Transverse colon (tissue), 4 donors: ENCODE results near the gene CTR9. TPM values are rescaled to one million over a fixed set of nuclear protein-coding genes. Genes with fewer than 3 reads are reported as not detected.

Experiments used
- DNase-seq: peaks from one replicate; pipeline ENCODE4 v3.0.0-alpha.2; 2019
- H3K27ac ChIP-seq, 4 donors: fragments of 200-600 bp; sonication (generic); 2 replicates each; pipeline ENCODE4 v1.5.1; 2016 to 2018; ENCODE audit warnings: inconsistent platforms in 4 of 4
- H3K27me3 ChIP-seq: fragments of 200-600 bp; sonication (generic); 2 replicates; pipeline ENCODE4 v1.5.1; 2017; ENCODE audit warnings: inconsistent platforms
- H3K36me3 ChIP-seq, 4 donors: fragments of 200-600 bp; sonication (generic); 2 replicates each; pipeline ENCODE4 v1.5.1; 2017 to 2019; ENCODE audit warnings: inconsistent platforms in 4 of 4
- H3K4me1 ChIP-seq, 4 donors: fragments of 200-600 bp; sonication (generic); 2 replicates each; pipeline ENCODE4 v1.5.1; 2017 to 2020; ENCODE audit warnings: inconsistent platforms in 4 of 4
- H3K4me3 ChIP-seq, 4 donors: fragments of 200-600 bp; sonication (generic); 1 replicate in 1 of 4; 2 replicates in 3 of 4; pipeline versions ENCODE4 v1.5.1 to v1.6.1; 2017 to 2019; ENCODE audit warnings: inconsistent platforms in 4 of 4
- H3K9me3 ChIP-seq, 2 donors: fragments of 200-600 bp; sonication (generic); 2 replicates each; pipeline ENCODE4 v1.5.1; 2017 to 2019; ENCODE audit warnings: inconsistent platforms in 2 of 2
- CTCF ChIP-seq, 5 experiments: fragments of 200-600 bp in 3 of 5; fragments of 450-650 bp in 2 of 5; sonication (generic) in 3 of 5; IDR thresholded peaks; 1 replicate in 2 of 5; 2 replicates in 3 of 5; pipeline ENCODE4 v1.5.1; 2016 to 2017; ENCODE audit warnings: antibody characterized with exemption in 5 of 5, inconsistent platforms in 3 of 5, mild to moderate bottlenecking in 2 of 5, moderate library complexity in 1 of 5
- EP300 ChIP-seq: sonication (generic); formaldehyde crosslinking; IDR thresholded peaks from one replicate; pipeline ENCODE4 v1.6.1; 2017; ENCODE audit warnings: antibody characterized with exemption, low read depth
- POLR2A ChIP-seq: fragments of 450-650 bp; IDR thresholded peaks from one replicate; pipeline ENCODE4 v1.6.1; 2016; ENCODE audit warnings: antibody characterized with exemption, mild to moderate bottlenecking, moderate library complexity
- POLR2AphosphoS5 ChIP-seq, 3 donors: sonication (generic); formaldehyde crosslinking; IDR thresholded peaks; one replicate each; pipeline ENCODE4 v1.6.1; 2016; ENCODE audit warnings: antibody characterized with exemption in 3 of 3
- WGBS, 2 donors: methylation state at CpG; one replicate each; pipeline ENCODE4 v1.1.5; 2018; ENCODE audit warnings: low coverage in 1 of 2; 5-methylcytosine and 5-hydroxymethylcytosine counted together
- in situ Hi-C, 4 donors: fragments of 200-750 bp; cut with MboI; loops; one replicate each; pipeline versions ENCODE4 v1.15.0 to v1.15.1; 2017; ENCODE audit warnings: low sequenced_read_pairs in 3 of 4, low pct_ligation_motif_present in 1 of 4, low pct_unique_long_range_greater_than_20kb in 1 of 4
- intact Hi-C: fragments of 100-400 bp; cut with DNase I; formaldehyde crosslinking; loops from one replicate; pipeline ENCODE4 v1.15.1; 2023; ENCODE audit warnings: low total_unique reads
- total RNA-seq, 4 donors: library from RNA; depleted of rRNA; stranded (reverse); fragments of >200 nt; gene quantifications; one replicate each; pipeline ENCODE4 v1.1.0, GENCODE V29; 2016

The CTR9 gene
- total RNA-seq, 4 donors from 2014 or later: 21.3 to 41.2 (median 25.5) TPM

- in situ Hi-C loops: no loop called here
- WGBS, 2 donors: 60 to 83% methylated on average over 1 to 2 of the region's 2 CpGs
- Histone ChIP-seq H3K36me3 (peaks cover 0 to 71% (median 29%) of the 10 kb centered on the region in 4 donors), H3K27me3 (no peaks in the 10 kb centered on the region), H3K4me3 (no peak overlapping the region), H3K27ac (no peak overlapping the region), H3K4me1 (no peaks in the 10 kb centered on the region), H3K9me3 (no peaks in the 10 kb centered on the region)
- no peak for TF ChIP-seq CTCF (IDR thresholded peaks at IDR 0.05)
- TF ChIP-seq EP300: no peak
- TF ChIP-seq POLR2AphosphoS5 (IDR thresholded peaks at IDR 0.05): no peak
- TF ChIP-seq POLR2A: no peak
- no peak for DNase-seq
- intact Hi-C loops: no loop called here
Measured at GRCh38 chr11:10774811-10775210, 23.8 kb downstream of the CTR9 start.

GRCh38 chr11:10777393-10777793 is 26.3 kb downstream of the CTR9 start:
- no peaks in the 10 kb centered on the region for H3K4me1 ChIP-seq
- no peaks in the 10 kb centered on the region for H3K9me3 ChIP-seq
- DNase-seq: no peak
- H3K27me3 ChIP-seq: no peaks in the 10 kb centered on the region
- no peak overlapping the region for H3K4me3 ChIP-seq
- peaks cover 0 to 48% (median 23%) of the 10 kb centered on the region in 4 donors for H3K36me3 ChIP-seq
- H3K27ac ChIP-seq: peak overlapping the region in 2 of 4 donors; percentile 52 to 56
- no peak for TF ChIP-seq POLR2AphosphoS5 (IDR thresholded peaks at IDR 0.05)
- TF ChIP-seq CTCF (IDR thresholded peaks at IDR 0.05): no peak
- TF ChIP-seq POLR2A: no peak
- intact Hi-C loops (no loop called here), in situ Hi-C loops (no loop called here)
- WGBS, 2 donors: 79% methylated on average over 3 of the region's 3 CpGs; no CpG with 5 or more reads in 1 of the 2 donors

GRCh38 chr11:10777806-10778205 is 26.8 kb downstream of the CTR9 start:
- in situ Hi-C loops: no loop called here
- H3K4me3 ChIP-seq: no peak overlapping the region
- H3K27me3 ChIP-seq: no peaks in the 10 kb centered on the region
- 65 to 70% methylated on average over 4 to 6 of the region's 6 CpGs for WGBS, 2 donors
- H3K36me3 ChIP-seq: peaks cover 0 to 44% (median 21%) of the 10 kb centered on the region in 4 donors
- no peak for TF ChIP-seq CTCF (IDR thresholded peaks at IDR 0.05)
- TF ChIP-seq EP300: no peak
- no peak for TF ChIP-seq POLR2A
- TF ChIP-seq POLR2AphosphoS5 (IDR thresholded peaks at IDR 0.05): no peak
- no peaks in the 10 kb centered on the region for H3K9me3 ChIP-seq
- intact Hi-C loops: no loop called here
- H3K27ac ChIP-seq: peak overlapping the region; percentile 33 to 56 (median 48)
- no peak for DNase-seq
- no peaks in the 10 kb centered on the region for H3K4me1 ChIP-seq

GRCh38 chr11:10778217-10778970 is 27.3 kb downstream of the CTR9 start:
- 80 to 89% methylated on average over 1 to 13 of the region's 13 CpGs for WGBS, 2 donors
- no peak for TF ChIP-seq EP300
- TF ChIP-seq POLR2AphosphoS5 (IDR thresholded peaks at IDR 0.05): peak in 1 of 3 donors; percentile 28
- Histone ChIP-seq H3K4me1 (no peaks in the 10 kb centered on the region), H3K27me3 (no peaks in the 10 kb centered on the region), H3K9me3 (no peaks in the 10 kb centered on the region), H3K4me3 (no peak overlapping the region), H3K27ac (peak overlapping the region; percentile 33 to 65 (median 48)), H3K36me3 (peaks cover 0 to 38% (median 18%) of the 10 kb centered on the region in 4 donors)
- in situ Hi-C loops: no loop called here
- DNase-seq: no peak
- intact Hi-C loops: no loop called here
